Neural cell (in vitro differentiated cells): ENCODE results near the gene TFF2. TPM values are rescaled to one million over a fixed set of nuclear protein-coding genes. Genes with fewer than 3 reads are reported as not detected.

ENCODE experiments used
- H2AFZ ChIP-seq: fragments of 200-600, 300-800 bp; sonication (generic), shearing (Covaris generic); 2 replicates; pipeline ENCODE4 v1.6.0; 2014; ENCODE audit warnings: low read depth, mild to moderate bottlenecking, antibody characterized with exemption, low read length, moderate library complexity
- H3F3A ChIP-seq: fragments of 200-600 bp; shearing (Covaris generic); 2 replicates; pipeline ENCODE4 v1.6.1; 2016; ENCODE audit warnings: mild to moderate bottlenecking, moderate library complexity, mixed read lengths, antibody characterized with exemption, low read length; ENCODE audit not compliant: insufficient read depth, poor library complexity, severe bottlenecking
- H3K27ac ChIP-seq: fragments of 200-600, 300-800 bp; sonication (generic), shearing (Covaris generic); 2 replicates; pipeline ENCODE4 v1.5.1; 2014; ENCODE audit warnings: mild to moderate bottlenecking, low read length, moderate library complexity
- H3K27me3 ChIP-seq: fragments of 300-800, 200-600 bp; sonication (generic), shearing (Covaris generic); 2 replicates; pipeline ENCODE4 v1.6.0; 2014; ENCODE audit warnings: mild to moderate bottlenecking, low read depth, low read length, moderate library complexity; ENCODE audit not compliant: insufficient read depth
- H3K36me3 ChIP-seq: fragments of 300-800, 200-600 bp; sonication (generic), shearing (Covaris generic); 2 replicates; pipeline ENCODE4 v1.5.1; 2014; ENCODE audit warnings: mild to moderate bottlenecking, antibody characterized with exemption, low read length, moderate library complexity; ENCODE audit not compliant: insufficient read depth
- H3K4me2 ChIP-seq: fragments of 300-800, 200-600 bp; sonication (generic), shearing (Covaris generic); 2 replicates; pipeline ENCODE4 v1.6.0; 2014; ENCODE audit warnings: mild to moderate bottlenecking, low read length
- H3K4me3 ChIP-seq: fragments of 300-800, 200-600 bp; sonication (generic), shearing (Covaris generic); 2 replicates; pipeline ENCODE4 v1.5.1; 2014; ENCODE audit warnings: mild to moderate bottlenecking, low read length, moderate library complexity
- H3K79me2 ChIP-seq: fragments of 200-600 bp; shearing (Covaris generic); replicated peaks from 2 replicates; pipeline ENCODE4 v1.6.0; 2014; ENCODE audit warnings: mild to moderate bottlenecking, low read length, moderate library complexity; ENCODE audit not compliant: insufficient read depth
- H3K9ac ChIP-seq: fragments of 300-800, 200-600 bp; sonication (generic), shearing (Covaris generic); 2 replicates; pipeline ENCODE4 v1.6.1; 2016; ENCODE audit warnings: mild to moderate bottlenecking, low read length, mixed read lengths
- H3K9me2 ChIP-seq: fragments of 200-600 bp; shearing (Covaris generic); 2 replicates; pipeline ENCODE4 v1.6.1; 2016; ENCODE audit warnings: mild to moderate bottlenecking, low read length, mixed read lengths; ENCODE audit not compliant: insufficient read depth
- H3K9me3 ChIP-seq: fragments of 200-600, 300-800 bp; sonication (generic), shearing (Covaris generic); 2 replicates; pipeline ENCODE4 v1.6.1; 2016; ENCODE audit warnings: mild to moderate bottlenecking, mixed run types, low read length, moderate library complexity, mixed read lengths
- H4K20me1 ChIP-seq: fragments of 200-600 bp; shearing (Covaris generic); 2 replicates; pipeline ENCODE4 v1.6.1; 2016; ENCODE audit warnings: mild to moderate bottlenecking, mixed run types; ENCODE audit not compliant: insufficient read depth
- CTCF ChIP-seq: fragments of 450-650 bp; IDR thresholded peaks from 2 replicates; pipeline ENCODE4 v1.5.1; 2014; ENCODE audit warnings: antibody characterized with exemption, mild to moderate bottlenecking, moderate library complexity; ENCODE audit not compliant: poor library complexity, severe bottlenecking
- EP300 ChIP-seq: fragments of 450-650 bp; conservative IDR thresholded peaks from 2 replicates; pipeline ENCODE4 v1.6.1; 2014; ENCODE audit warnings: antibody characterized with exemption, mild to moderate bottlenecking, moderate library complexity; ENCODE audit not compliant: poor library complexity, severe bottlenecking
- EZH2 ChIP-seq: fragments of 200-600, 300-800 bp; shearing (Covaris generic), sonication (generic); IDR thresholded peaks from 2 replicates; pipeline ENCODE4 v1.6.1; 2014; ENCODE audit warnings: antibody characterized with exemption, low read length, borderline replicate concordance, mild to moderate bottlenecking; ENCODE audit not compliant: insufficient read depth, poor library complexity, severe bottlenecking
- MXI1 ChIP-seq: fragments of 450-650 bp; conservative IDR thresholded peaks from 2 replicates; pipeline ENCODE4 v1.6.1; 2014; ENCODE audit warnings: antibody characterized with exemption, mild to moderate bottlenecking; ENCODE audit not compliant: poor library complexity, severe bottlenecking
- POLR2AphosphoS5 ChIP-seq: IDR thresholded peaks from 2 replicates; pipeline ENCODE4 v1.6.1; 2012
- RAD21 ChIP-seq: fragments of 450-650 bp; conservative IDR thresholded peaks from 2 replicates; pipeline ENCODE4 v1.6.1; 2014; ENCODE audit warnings: antibody characterized with exemption, mild to moderate bottlenecking, moderate library complexity
- SMC3 ChIP-seq: fragments of 450-650 bp; conservative IDR thresholded peaks from 2 replicates; pipeline ENCODE4 v1.6.1; 2014; ENCODE audit warnings: antibody characterized with exemption, mild to moderate bottlenecking, moderate library complexity; ENCODE audit not compliant: poor library complexity
- TAF1 ChIP-seq: IDR thresholded peaks from 2 replicates; pipeline ENCODE4 v1.6.1; 2012; ENCODE audit warnings: low read depth
- polyA plus RNA-seq: library from polyadenylated mRNA; depleted of rRNA; stranded (reverse); fragments of >200 nt; gene quantifications from 2 replicates; pipeline ENCODE4 v1.2.3, GENCODE V29; 2014
- TF ChIP-seq, protein P1 (sequence below): IDR thresholded peaks from 2 replicates; pipeline ENCODE4 v1.6.1; 2012; ENCODE audit warnings: borderline replicate concordance

TFF2 gene
- polyA plus RNA-seq, 1 donor from 2014 or later = not detected

GRCh38 chr21:42388740-42389448 is 38.1 kb upstream of the TFF2 start:
- H3K36me3 ChIP-seq = no peaks in the 10 kb centered on the region
- no peaks in the 10 kb centered on the region for H3K27me3 ChIP-seq
- H3K9ac ChIP-seq = no peak overlapping the region
- TF ChIP-seq EP300 (no peak), POLR2AphosphoS5 (no peak), EZH2 (no peak), SMC3 (no peak), RAD21 (no peak), TAF1 (no peak), MXI1 (no peak)
- TF ChIP-seq, protein P1, sequence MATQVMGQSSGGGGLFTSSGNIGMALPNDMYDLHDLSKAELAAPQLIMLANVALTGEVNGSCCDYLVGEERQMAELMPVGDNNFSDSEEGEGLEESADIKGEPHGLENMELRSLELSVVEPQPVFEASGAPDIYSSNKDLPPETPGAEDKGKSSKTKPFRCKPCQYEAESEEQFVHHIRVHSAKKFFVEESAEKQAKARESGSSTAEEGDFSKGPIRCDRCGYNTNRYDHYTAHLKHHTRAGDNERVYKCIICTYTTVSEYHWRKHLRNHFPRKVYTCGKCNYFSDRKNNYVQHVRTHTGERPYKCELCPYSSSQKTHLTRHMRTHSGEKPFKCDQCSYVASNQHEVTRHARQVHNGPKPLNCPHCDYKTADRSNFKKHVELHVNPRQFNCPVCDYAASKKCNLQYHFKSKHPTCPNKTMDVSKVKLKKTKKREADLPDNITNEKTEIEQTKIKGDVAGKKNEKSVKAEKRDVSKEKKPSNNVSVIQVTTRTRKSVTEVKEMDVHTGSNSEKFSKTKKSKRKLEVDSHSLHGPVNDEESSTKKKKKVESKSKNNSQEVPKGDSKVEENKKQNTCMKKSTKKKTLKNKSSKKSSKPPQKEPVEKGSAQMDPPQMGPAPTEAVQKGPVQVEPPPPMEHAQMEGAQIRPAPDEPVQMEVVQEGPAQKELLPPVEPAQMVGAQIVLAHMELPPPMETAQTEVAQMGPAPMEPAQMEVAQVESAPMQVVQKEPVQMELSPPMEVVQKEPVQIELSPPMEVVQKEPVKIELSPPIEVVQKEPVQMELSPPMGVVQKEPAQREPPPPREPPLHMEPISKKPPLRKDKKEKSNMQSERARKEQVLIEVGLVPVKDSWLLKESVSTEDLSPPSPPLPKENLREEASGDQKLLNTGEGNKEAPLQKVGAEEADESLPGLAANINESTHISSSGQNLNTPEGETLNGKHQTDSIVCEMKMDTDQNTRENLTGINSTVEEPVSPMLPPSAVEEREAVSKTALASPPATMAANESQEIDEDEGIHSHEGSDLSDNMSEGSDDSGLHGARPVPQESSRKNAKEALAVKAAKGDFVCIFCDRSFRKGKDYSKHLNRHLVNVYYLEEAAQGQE = no peak
- H3K4me3 ChIP-seq = no peak overlapping the region
- no peaks in the 10 kb centered on the region for H3F3A ChIP-seq
- no peaks in the 10 kb centered on the region for H3K79me2 ChIP-seq
- H3K9me3 ChIP-seq = no peaks in the 10 kb centered on the region
- H2AFZ ChIP-seq = no peak overlapping the region
- H4K20me1 ChIP-seq = no peaks in the 10 kb centered on the region
- no peaks in the 10 kb centered on the region for H3K9me2 ChIP-seq
- no peak overlapping the region for H3K27ac ChIP-seq
- no peak overlapping the region for H3K4me2 ChIP-seq

DNA sequence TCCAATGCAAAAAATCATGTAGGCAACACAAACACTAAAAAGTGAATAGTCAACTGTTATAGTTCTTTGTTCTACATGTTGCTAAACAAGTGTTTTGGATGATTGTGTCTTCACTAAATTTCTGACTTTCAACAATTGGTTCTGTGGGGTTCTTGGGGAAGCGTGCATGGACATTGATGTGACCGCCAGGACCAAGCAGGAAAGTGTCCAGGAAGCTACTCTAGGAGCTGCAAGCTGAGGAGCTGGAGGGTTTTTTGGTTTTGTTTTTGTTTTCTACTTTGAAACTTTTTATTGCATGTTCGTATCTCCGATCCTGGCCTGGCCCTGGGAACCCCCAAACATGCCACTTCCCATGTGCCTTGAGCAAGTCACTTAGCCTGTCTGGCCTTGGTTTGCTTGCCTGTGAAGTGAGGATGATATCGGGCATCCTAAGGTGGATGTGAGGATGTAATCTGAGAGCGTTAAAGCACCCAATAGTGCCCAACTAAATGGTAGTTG is 37.1 kb upstream of the TFF2 start:
- no peak overlapping the region for H3K9ac ChIP-seq
- H4K20me1 ChIP-seq = no peaks in the 10 kb centered on the region
- no peaks in the 10 kb centered on the region for H3K9me2 ChIP-seq
- no peaks in the 10 kb centered on the region for H3K27me3 ChIP-seq
- H3F3A ChIP-seq = no peaks in the 10 kb centered on the region
- no peak overlapping the region for H2AFZ ChIP-seq
- H3K4me2 ChIP-seq = no peak overlapping the region
- TF ChIP-seq, protein P1 = no peak
- TF ChIP-seq POLR2AphosphoS5 (no peak), RAD21 (no peak), CTCF (no peak), SMC3 (no peak), EZH2 (no peak), MXI1 (no peak), EP300 (no peak), TAF1 (no peak)
- no peaks in the 10 kb centered on the region for H3K9me3 ChIP-seq
- no peak overlapping the region for H3K4me3 ChIP-seq
- H3K79me2 ChIP-seq = no peaks in the 10 kb centered on the region
- H3K27ac ChIP-seq = no peak overlapping the region
- H3K36me3 ChIP-seq = no peaks in the 10 kb centered on the region
